Placental epithelial cell (primary cell): ENCODE measurements around the gene CBX4. TPM values are rescaled to one million over a fixed set of nuclear protein-coding genes. Genes with fewer than 3 reads are reported as not detected.

ENCODE experiments used
- total RNA-seq: library from RNA; depleted of rRNA; stranded (reverse); fragments of >200 nt; gene quantifications from 2 replicates; pipeline ENCODE4 v1.2.3, GENCODE V29; 2012

Gene CBX4
- total RNA-seq = 15.3 and 15.4 TPM in 2 replicates

DNA sequence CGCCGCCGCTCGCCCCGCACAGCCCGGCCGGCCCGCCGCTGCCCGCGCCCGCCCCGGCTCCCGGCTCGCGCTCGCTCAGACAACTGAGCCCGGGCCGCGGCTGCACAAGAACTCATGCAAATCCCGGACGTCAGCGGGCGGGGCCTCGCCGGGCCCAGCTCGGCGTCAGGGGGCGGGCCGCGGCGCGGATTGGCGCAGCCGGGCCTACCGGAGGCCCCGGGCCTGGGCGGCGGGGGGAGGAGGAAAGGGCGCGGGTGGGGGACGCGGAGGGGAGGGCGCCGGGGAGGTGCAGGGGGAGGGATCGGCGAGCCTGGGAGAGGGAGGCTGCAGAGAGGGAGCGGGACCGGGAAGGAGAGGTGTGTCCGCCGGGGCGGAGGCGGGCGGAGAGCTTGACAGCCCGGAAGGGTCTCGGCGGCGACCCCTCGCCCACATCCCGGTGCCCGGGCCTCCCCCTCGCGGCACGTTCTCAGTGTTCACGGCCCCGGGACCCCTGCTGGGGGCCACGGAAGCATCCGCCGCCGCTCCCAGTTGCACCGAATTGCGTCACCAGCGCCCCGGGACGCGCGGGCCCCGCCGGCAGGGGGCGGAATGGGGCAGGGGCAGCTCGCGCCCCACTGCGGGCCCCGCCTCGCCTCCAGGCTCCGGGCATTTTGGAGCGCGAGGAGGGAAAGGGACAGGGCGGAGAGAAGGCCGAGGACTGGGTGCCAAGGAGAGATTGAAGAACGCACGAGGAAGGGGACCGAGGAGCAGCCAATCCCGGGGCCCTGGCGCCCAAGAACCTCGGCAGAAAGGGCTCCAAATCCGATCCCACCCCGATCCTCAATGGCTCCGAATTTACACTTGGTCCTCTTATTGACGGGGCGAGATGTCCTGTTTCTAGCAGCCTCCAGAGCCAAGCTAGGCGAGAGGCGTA is at the start of gene CBX4:
Gene CBX4 (minus strand): TSS at position 85 of the 913 bp plus-strand sequence. CDS start 189 bp downstream, outside the sequence.

GRCh38 chr17:79796763-79797491 is 42.3 kb downstream of the CBX4 start, which contains the start of gene CBX8:
Gene CBX8, minus strand, starts transcription at chr17:79797077. Its CDS starts 79 bp downstream, at chr17:79796998.

Other genes starting within 250 kb of the CBX4 start
- gene RBFOX3, start 228.4 kb downstream of the CBX4 start, total RNA-seq = not detected in 2 replicates
- not detected in 2 replicates for gene ENPP7, start 108.5 kb downstream of the CBX4 start, total RNA-seq
- gene CBX2, start 61.3 kb downstream of the CBX4 start, total RNA-seq = 1.6 and 3.0 TPM in 2 replicates
- gene CBX8, start 42.4 kb downstream of the CBX4 start, total RNA-seq = 2.7 and 5.7 TPM in 2 replicates
- gene TBC1D16, start 196.4 kb upstream of the CBX4 start, total RNA-seq = 20.9 and 21.6 TPM in 2 replicates
- gene CCDC40, start 197.2 kb upstream of the CBX4 start, total RNA-seq = 4.6 and 5.5 TPM in 2 replicates